Peyer's patch (tissue), 4 donors: Measurements from ENCODE around the gene PLEKHA6. TPM values are rescaled to one million over a fixed set of nuclear protein-coding genes. Genes with fewer than 3 reads are reported as not detected.

Experiments used
- DNase-seq, 3 donors: peaks; one replicate each; pipeline ENCODE4 v3.0.0-alpha.2; 2017 to 2019
- H3K27ac ChIP-seq, 4 donors: fragments of 200-600 bp; sonication (generic); one replicate each; pipeline ENCODE4 v1.5.1; 2016 to 2019
- H3K27me3 ChIP-seq, 2 donors: fragments of 200-600 bp; sonication (generic); one replicate each; pipeline ENCODE4 v1.5.1; 2019
- H3K36me3 ChIP-seq, 3 donors: fragments of 200-600 bp; sonication (generic); one replicate each; pipeline ENCODE4 v1.5.1; 2016 to 2019
- H3K4me1 ChIP-seq, 4 donors: fragments of 200-600 bp; sonication (generic); one replicate each; pipeline ENCODE4 v1.5.1; 2016 to 2019
- H3K4me3 ChIP-seq, 4 donors: fragments of 200-600 bp; sonication (generic); 1 replicate in 3 of 4; 2 replicates in 1 of 4; pipeline ENCODE4 v1.5.1; 2016 to 2019; ENCODE audit warnings: mild to moderate bottlenecking in 1 of 4
- H3K9me3 ChIP-seq, 4 donors: fragments of 200-600 bp; sonication (generic); one replicate each; pipeline ENCODE4 v1.5.1; 2016 to 2019; ENCODE audit warnings: mild to moderate bottlenecking in 1 of 4
- POLR2A ChIP-seq, 2 donors: fragments of 450-650 bp; IDR thresholded peaks; one replicate each; pipeline ENCODE4 v1.5.1; 2017; ENCODE audit warnings: antibody characterized with exemption in 2 of 2, mild to moderate bottlenecking in 2 of 2, moderate library complexity in 2 of 2
- total RNA-seq, 4 donors: library from RNA; depleted of rRNA; stranded (reverse); fragments of >200 nt; gene quantifications; one replicate each; pipeline ENCODE4 v1.1.0, GENCODE V29; 2016
- TF ChIP-seq, protein P1 (sequence below), 6 experiments: fragments of 450-650 bp in 4 of 6; fragments of 200-600 bp in 2 of 6; sonication (generic) in 1 of 6; IDR thresholded peaks; one replicate each; pipeline ENCODE4 v1.5.1; 2017 to 2019; ENCODE audit warnings: antibody characterized with exemption in 6 of 6, mild to moderate bottlenecking in 3 of 6, moderate library complexity in 1 of 6

PLEKHA6 gene
- total RNA-seq, 4 donors from 2014 or later = 57.3 to 91.6 (median 70.2) TPM

DNA sequence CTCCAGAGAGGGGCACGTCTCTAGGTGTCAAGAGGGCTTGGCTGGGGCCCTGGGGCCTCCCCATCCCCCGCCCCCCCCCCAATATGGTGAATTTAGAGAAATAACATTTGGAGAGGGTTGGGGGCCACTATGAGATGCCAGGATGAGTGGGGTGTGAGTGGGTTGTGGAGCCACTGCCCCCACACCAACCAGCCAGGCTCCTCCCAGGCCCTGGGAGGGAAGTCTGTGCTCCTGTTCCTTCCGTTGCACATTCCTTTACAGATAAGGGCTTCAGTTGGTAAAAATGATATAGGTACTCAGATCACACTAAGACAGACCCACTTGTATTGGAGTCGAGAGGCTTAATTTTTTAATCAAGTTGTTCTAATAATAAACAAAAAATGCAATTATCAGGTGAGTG lies 585 bp upstream of the PLEKHA6 start:
- Histone ChIP-seq H3K27me3 (no peaks in the 10 kb centered on the region), H3K9me3 (no peaks in the 10 kb centered on the region), H3K4me1 (peaks cover 4 to 10% (median 7%) of the 10 kb centered on the region in 4 donors), H3K4me3 (no peak overlapping the region), H3K27ac (peak overlapping the region in 2 of 4 donors; percentile 11 to 31), H3K36me3 (no peaks in the 10 kb centered on the region)
- DNase-seq = no peak
- TF ChIP-seq, protein P1, sequence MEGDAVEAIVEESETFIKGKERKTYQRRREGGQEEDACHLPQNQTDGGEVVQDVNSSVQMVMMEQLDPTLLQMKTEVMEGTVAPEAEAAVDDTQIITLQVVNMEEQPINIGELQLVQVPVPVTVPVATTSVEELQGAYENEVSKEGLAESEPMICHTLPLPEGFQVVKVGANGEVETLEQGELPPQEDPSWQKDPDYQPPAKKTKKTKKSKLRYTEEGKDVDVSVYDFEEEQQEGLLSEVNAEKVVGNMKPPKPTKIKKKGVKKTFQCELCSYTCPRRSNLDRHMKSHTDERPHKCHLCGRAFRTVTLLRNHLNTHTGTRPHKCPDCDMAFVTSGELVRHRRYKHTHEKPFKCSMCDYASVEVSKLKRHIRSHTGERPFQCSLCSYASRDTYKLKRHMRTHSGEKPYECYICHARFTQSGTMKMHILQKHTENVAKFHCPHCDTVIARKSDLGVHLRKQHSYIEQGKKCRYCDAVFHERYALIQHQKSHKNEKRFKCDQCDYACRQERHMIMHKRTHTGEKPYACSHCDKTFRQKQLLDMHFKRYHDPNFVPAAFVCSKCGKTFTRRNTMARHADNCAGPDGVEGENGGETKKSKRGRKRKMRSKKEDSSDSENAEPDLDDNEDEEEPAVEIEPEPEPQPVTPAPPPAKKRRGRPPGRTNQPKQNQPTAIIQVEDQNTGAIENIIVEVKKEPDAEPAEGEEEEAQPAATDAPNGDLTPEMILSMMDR (IDR thresholded peaks at IDR 0.05) = no peak
- TF ChIP-seq POLR2A (IDR thresholded peaks at IDR 0.05) = no peak

DNA sequence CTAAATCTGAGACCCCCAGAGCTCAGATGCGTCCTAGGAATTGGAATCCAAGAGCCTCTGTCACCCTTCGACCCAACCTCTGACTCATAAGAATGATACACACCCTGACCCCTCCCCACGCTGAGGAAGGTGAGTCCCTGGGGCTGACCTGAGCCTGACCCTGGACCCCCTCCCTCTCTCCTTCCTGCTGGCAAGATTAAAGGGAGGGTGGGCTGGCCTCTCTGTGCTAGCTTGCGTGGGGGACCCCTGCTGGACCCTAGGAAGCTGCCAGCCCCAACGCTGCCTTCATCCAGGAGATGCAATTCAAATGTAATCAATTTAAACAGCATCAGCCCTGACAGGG lies 627 bp downstream of the PLEKHA6 start:
- Histone ChIP-seq H3K27ac (peak overlapping the region in 1 of 4 donors; percentile 10), H3K4me3 (no peak overlapping the region), H3K27me3 (no peaks in the 10 kb centered on the region), H3K9me3 (no peaks in the 10 kb centered on the region), H3K36me3 (no peaks in the 10 kb centered on the region), H3K4me1 (peaks cover 4 to 10% (median 7%) of the 10 kb centered on the region in 4 donors)
- TF ChIP-seq, protein P1 (IDR thresholded peaks at IDR 0.05) = no peak
- no peak for TF ChIP-seq POLR2A (IDR thresholded peaks at IDR 0.05)
- no peak for DNase-seq

- Histone ChIP-seq H3K27me3 (no peaks in the 10 kb centered on the region), H3K9me3 (no peaks in the 10 kb centered on the region), H3K4me3 (no peak overlapping the region), H3K36me3 (no peaks in the 10 kb centered on the region), H3K4me1 (peaks cover 4 to 9% (median 5%) of the 10 kb centered on the region in 4 donors), H3K27ac (peak overlapping the region in 1 of 4 donors; percentile 10)
- TF ChIP-seq POLR2A (IDR thresholded peaks at IDR 0.05) = no peak
- TF ChIP-seq, protein P1 (IDR thresholded peaks at IDR 0.05) = no peak
- DNase-seq = peak in 1 of 3 donors; percentile 45
Measured at GRCh38 chr1:204358605-204359004, 1.1 kb downstream of the PLEKHA6 start.

DNA sequence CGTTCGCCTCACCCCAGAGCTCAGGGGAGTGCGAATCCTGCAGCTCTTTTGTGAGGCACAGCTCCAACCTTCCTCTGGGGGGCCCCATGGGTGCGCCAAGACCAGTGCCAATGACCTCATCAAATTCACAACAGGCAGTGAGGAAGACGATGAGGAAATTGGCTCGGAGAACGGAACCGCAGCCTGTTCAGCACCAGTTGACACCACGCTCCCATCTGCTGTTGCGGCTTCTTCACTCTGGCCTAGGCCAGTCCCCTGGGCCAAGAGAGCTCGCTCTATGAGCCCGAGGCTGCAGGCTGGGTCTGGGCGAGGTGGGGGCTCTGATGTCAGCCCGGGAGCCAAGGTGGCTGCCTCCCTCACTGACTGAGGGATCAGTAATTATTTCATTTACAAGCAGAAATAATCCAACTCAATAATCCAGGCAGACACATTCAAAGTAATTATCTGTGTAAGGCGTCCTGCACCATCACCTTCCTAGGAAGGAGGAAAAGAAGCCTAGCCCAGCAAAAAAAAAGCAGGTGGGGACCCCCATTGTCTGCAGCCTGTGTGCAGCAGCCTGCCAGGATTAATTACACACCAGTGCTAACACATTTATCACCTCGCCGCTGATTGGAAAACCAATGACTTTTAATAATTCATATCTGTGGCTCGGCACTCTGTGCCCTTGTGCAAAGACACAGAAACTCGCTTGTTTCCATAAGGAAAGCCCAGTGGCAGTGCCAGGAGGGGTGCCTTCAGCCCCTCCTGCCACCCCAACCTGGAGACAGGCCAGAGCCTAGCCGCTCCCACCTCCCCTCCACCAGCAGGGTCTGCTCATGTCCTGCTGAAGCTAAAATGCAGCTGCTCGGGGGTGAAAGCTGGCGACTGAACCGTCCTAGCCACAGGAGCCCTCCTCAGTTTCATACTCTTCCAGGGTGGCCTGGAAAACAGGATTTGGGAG lies 1.9 kb downstream of the PLEKHA6 start:
- H3K4me3 ChIP-seq = no peak overlapping the region
- peak in 1 of 3 donors; percentile 50 for DNase-seq
- peak overlapping the region in 2 of 4 donors; percentile 33 to 34 for H3K27ac ChIP-seq
- H3K4me1 ChIP-seq = peaks cover 0 to 4% (median under 1%) of the 10 kb centered on the region in 4 donors
- TF ChIP-seq, protein P1 (IDR thresholded peaks at IDR 0.05) = no peak
- TF ChIP-seq POLR2A (IDR thresholded peaks at IDR 0.05) = no peak
- no peaks in the 10 kb centered on the region for H3K36me3 ChIP-seq
- no peaks in the 10 kb centered on the region for H3K27me3 ChIP-seq
- H3K9me3 ChIP-seq = no peaks in the 10 kb centered on the region

DNA sequence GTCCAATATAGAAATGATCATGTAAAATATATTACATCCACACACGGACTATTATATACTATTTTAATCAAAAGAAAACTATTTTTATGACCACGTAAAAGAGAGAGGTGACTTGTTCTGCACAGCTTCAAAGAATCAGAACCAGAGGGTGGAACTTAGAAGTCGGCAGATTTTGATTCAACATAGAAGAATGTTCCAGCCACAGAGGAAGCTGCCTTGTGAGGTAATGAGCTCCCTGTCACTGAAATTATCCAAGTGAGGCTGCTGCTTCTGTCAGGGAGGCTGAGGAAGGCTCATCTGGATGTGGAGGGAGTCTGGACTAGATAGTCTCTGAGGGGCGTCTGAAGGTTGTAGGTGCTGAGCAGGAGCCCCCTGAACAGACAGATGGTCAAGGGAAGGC lies 2.7 kb downstream of the PLEKHA6 start:
- Histone ChIP-seq H3K4me3 (no peak overlapping the region), H3K27ac (peak overlapping the region in 1 of 4 donors; percentile 33), H3K4me1 (peaks cover 0 to 4% (median 0%) of the 10 kb centered on the region in 4 donors), H3K9me3 (no peaks in the 10 kb centered on the region), H3K36me3 (no peaks in the 10 kb centered on the region), H3K27me3 (no peaks in the 10 kb centered on the region)
- TF ChIP-seq POLR2A (IDR thresholded peaks at IDR 0.05) = no peak
- TF ChIP-seq, protein P1 (IDR thresholded peaks at IDR 0.05) = no peak
- no peak for DNase-seq
